ENCODE data around the gene NADSYN1.

Gene NADSYN1

GRCh38 chr11:71544525-71545214 is 91.7 kb downstream of the NADSYN1 start:
- no peak for DNase-seq (ENCODE audit: low read depth in 2 of 3, low spot score in 1 of 3)

GRCh38 chr11:71545405-71545966 is 92.5 kb downstream of the NADSYN1 start:
- DNase-seq (ENCODE audit: low read depth in 2 of 3, low spot score in 1 of 3) = no peak

GRCh38 chr11:71548120-71548519 is 95.1 kb downstream of the NADSYN1 start, which contains the start of gene KRTAP5-9:
TSS of gene KRTAP5-9 (plus strand) at chr11:71548420. CDS start at chr11:71548658, 238 bp downstream.
- DNase-seq (ENCODE audit: low read depth in 2 of 3, low spot score in 1 of 3) = no peak

- no peak for DNase-seq (ENCODE audit: low read depth in 2 of 3, low spot score in 1 of 3)
Observed at GRCh38 chr11:71548716-71549151, 95.7 kb downstream of the NADSYN1 start.

Measured in stimulated activated CD4-positive, alpha-beta T cell treated with anti-CD3 and anti-CD28 coated beads, Interleukin-12 subunit alpha, Interleukin-12 subunit beta, amount 100 ng/mL, for 48 hours (primary cell).